Muscle layer of duodenum (tissue), 2 donors: Measurements from ENCODE around the gene WFIKKN2.
A peak's percentile ranks its signal among the peaks of the same experiment; 100 is the strongest.

Experiments
- H3K27ac ChIP-seq: one replicate; pipeline ENCODE4 v1.7.0; 2013; ENCODE audit warnings: mild to moderate bottlenecking, low read length
- H3K27me3 ChIP-seq: one replicate; pipeline ENCODE4 v1.7.0; 2013; ENCODE audit warnings: low read depth, mild to moderate bottlenecking, control low read depth, low read length
- H3K36me3 ChIP-seq, 2 donors: one replicate each; pipeline ENCODE4 v1.7.0; 2013; ENCODE audit warnings: low read length in 2 of 2, control low read depth in 1 of 2, mild to moderate bottlenecking in 1 of 2; ENCODE audit not compliant: insufficient read depth in 2 of 2, control insufficient read depth in 1 of 2
- H3K4me1 ChIP-seq, 2 donors: one replicate each; pipeline ENCODE4 v1.7.0; 2013; ENCODE audit warnings: low read length in 2 of 2, mild to moderate bottlenecking in 2 of 2, control low read depth in 1 of 2, moderate library complexity in 1 of 2; ENCODE audit not compliant: insufficient read depth in 2 of 2, control insufficient read depth in 1 of 2
- H3K4me3 ChIP-seq, 2 donors: one replicate each; pipeline ENCODE4 v1.7.0; 2013; ENCODE audit warnings: low read length in 2 of 2, low read depth in 1 of 2, mild to moderate bottlenecking in 1 of 2
- H3K9me3 ChIP-seq, 2 donors: one replicate each; pipeline ENCODE4 v1.7.0; 2013; ENCODE audit warnings: low read length in 2 of 2, control low read depth in 1 of 2, mild to moderate bottlenecking in 1 of 2; ENCODE audit not compliant: control insufficient read depth in 1 of 2
- donor health status: healthy.

WFIKKN2 gene

DNA sequence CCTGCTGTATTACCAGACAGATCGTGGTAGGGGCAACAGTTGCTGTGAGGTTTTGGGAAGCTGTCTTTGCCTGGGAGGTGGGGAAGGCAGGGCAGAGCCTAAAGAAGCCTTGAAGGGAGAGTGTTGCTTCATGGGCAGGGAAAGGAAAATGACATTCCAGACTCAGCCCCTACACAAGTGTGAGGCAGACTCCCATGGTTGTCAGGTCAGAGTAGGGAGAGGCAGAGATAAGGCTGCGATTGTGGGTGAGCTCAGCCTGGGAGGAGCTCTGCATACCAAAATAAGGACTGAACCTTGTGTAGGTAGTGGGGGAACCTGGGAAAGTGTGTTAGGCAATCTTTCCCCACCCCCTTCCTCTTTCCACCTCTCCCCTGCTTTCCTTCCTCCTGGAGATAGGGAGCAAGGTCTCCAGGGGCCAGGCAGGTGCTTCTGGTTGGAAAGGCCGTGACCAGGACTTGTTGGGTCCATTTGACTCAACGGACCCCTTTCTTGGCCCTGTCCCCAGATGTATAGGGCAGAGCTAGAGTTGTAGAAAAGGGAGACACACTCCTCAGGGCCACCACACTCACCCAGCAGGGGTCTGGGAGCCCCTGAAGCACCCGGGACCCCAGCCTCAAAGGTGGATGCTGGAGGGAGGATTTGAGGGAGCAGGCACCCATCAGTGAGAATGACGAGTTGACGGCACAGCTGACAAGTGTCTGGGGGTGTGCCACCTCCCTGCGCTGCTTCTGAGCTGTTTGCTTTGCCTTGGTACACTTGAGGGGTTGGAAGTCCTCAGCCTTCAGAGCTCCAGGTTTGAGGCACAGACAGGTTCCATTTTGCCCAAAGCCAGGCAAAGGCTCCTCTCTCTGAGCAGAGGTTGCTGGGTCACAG is 49.3 kb downstream of the WFIKKN2 start:
- H3K4me1 ChIP-seq = peaks cover 0 to 4% of the 10 kb centered on the region in 2 donors
- H3K9me3 ChIP-seq = peaks cover 0 to 2% of the 10 kb centered on the region in 2 donors
- H3K27me3 ChIP-seq = no peaks in the 10 kb centered on the region
- H3K27ac ChIP-seq = peak overlapping the region; percentile 92
- no peak overlapping the region for H3K4me3 ChIP-seq
- no peaks in the 10 kb centered on the region for H3K36me3 ChIP-seq

DNA sequence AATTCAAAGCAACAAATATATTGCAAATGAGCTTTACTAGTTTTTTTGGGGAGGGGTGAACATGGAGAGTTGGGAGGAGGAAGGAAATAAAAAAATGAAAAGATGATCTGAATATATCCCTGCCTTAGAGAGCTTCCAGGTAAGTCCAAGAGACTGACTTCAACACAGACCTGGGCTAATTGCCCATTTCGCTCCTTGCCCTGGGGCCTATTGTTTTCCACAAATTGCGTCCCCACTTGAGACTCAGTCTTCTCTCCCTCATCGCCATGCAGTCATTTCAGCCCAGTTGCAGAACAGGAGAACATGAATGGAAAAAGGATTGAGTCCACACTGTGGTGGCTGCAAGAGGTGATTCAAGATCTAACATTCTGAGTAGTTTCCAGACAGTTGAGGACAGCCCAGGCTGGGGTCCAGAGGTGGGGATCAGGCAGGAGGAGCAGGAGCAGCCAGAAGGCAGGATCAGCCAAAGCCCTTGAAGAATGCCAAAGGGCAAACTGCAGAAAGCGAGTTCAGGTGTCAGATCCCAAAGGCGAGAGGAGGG is 52.4 kb downstream of the WFIKKN2 start:
- Histone ChIP-seq H3K27me3 (no peaks in the 10 kb centered on the region), H3K27ac (no peak overlapping the region), H3K9me3 (no peaks in the 10 kb centered on the region), H3K4me1 (peaks cover 0 to 4% of the 10 kb centered on the region in 2 donors), H3K4me3 (no peak overlapping the region), H3K36me3 (no peaks in the 10 kb centered on the region)

DNA sequence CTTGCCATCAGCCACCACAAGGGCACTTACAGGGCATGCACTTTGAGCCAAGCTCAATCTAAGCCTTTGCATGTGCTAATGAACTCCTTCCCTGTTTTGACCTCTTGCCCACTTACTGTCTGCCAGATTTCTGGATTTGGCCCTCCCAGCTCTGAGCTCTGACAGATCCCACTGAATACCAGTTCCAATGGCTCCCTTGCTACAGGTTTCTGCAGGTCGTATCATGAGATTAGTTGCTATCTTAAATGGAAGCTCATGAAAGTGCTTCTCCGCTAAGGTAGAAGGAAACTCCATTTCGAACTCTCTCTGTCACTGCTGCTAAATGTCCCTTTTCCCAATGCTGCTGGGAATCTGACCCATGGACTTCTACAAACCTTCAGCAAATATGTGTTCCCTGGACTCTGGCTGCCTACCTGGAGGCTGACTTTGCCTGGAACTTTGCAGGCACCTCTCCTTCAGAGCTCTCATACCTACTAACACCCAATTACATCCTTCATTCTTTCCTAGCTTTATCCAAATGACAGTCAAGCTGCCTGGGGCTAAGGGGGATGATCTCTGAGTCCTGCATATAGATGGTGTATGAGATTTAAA is 54.2 kb downstream of the WFIKKN2 start:
- H3K27ac ChIP-seq = peak overlapping the region; percentile 1
- H3K4me3 ChIP-seq = no peak overlapping the region
- H3K36me3 ChIP-seq = no peaks in the 10 kb centered on the region
- no peaks in the 10 kb centered on the region for H3K4me1 ChIP-seq
- no peaks in the 10 kb centered on the region for H3K9me3 ChIP-seq
- H3K27me3 ChIP-seq = no peaks in the 10 kb centered on the region

DNA sequence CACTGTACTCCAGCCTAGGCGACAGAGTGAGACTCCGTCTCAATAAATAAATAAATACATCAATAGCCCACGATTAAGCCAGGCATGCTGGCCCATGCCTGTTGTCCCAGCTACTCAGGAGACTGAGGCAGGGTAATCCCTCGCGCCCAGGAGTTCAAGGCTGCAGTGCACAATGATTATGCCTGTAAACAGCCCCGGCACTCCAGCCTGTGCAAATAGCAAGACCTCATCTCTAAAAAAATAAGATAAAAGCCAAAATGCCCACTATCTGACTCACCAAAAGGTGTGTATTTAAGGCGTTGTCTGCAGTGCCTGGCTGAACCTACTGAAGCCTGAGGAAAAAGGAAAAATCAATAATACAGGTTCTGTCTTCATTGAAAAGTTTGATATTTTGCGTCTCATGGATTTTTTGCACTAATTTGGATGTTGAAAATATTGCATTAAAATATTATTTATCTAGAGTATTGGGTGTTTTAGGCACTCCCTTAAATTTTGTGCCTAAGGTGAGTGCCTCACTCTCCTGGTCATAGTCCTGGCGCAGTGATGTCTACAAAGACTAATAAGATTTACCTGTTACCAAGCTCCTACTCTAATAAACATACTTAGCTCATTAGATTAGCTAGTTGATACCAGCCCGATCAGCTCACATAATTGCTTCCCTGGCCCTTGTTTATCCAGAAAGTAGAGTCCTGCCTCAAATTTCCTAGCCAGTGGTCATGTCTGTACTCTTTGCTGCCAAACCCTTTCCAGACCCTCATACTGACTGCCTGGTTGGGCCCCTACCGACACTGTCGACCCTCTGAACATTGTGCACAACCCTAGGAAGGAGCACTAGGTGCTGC is 55.5 kb downstream of the WFIKKN2 start:
- no peak overlapping the region for H3K4me3 ChIP-seq
- H3K27me3 ChIP-seq = no peaks in the 10 kb centered on the region
- no peaks in the 10 kb centered on the region for H3K9me3 ChIP-seq
- H3K36me3 ChIP-seq = no peaks in the 10 kb centered on the region
- H3K27ac ChIP-seq = no peak overlapping the region
- H3K4me1 ChIP-seq = no peaks in the 10 kb centered on the region

DNA sequence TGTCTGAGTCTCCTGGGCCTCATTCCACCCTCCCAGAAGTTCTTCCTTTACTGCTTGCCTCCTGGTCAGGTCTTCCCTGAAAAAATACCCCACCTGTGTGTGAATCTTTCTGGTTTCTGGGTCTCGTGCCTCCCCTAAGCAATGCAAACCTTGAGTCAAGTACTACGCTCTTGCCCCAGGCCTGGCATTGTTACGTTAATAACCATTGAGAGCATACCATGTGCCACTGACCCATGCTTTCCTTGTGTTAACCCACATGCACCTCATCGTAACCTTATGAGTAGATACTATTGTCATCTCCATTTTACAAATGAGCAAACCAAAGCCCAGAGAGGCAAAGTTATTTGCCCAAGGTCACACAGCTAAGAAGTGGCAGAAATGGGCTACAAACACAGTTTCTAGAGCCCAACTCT is 56.2 kb downstream of the WFIKKN2 start:
- no peaks in the 10 kb centered on the region for H3K27me3 ChIP-seq
- H3K36me3 ChIP-seq = no peaks in the 10 kb centered on the region
- H3K9me3 ChIP-seq = no peaks in the 10 kb centered on the region
- no peak overlapping the region for H3K27ac ChIP-seq
- no peak overlapping the region for H3K4me3 ChIP-seq
- no peaks in the 10 kb centered on the region for H3K4me1 ChIP-seq
